ENCODE measurements around the gene GPC4.

GRCh38 chrX:133392671-133393070, 22.6 kb downstream of the GPC4 start:
- TF ChIP-seq EZH2 (IDR thresholded peaks at IDR 0.05) (no peak), POLR2AphosphoS5 (IDR thresholded peaks at IDR 0.05; ENCODE audit: borderline replicate concordance, low read depth, low read length) (no peak), FOXP2 (optimal IDR thresholded peaks at IDR 0.05; ENCODE audit: control extremely low read depth, extremely low read length, insufficient read depth) (no peak)
